Body of pancreas (tissue), 4 donors: ENCODE results near the gene PPP1R1B. TPM values are rescaled to one million over a fixed set of nuclear protein-coding genes. Genes with fewer than 3 reads are reported as not detected.

ENCODE experiments used
- ATAC-seq: fragments of 150-250 bp; one replicate; pipeline ENCODE4 v1.9.1; 2016
- DNase-seq, 4 donors: peaks; one replicate each; pipeline ENCODE4 v3.0.0-alpha.2; 2019
- H3K27ac ChIP-seq, 4 donors: fragments of 200-600 bp; sonication (generic); 1 replicate in 3 of 4; 2 replicates in 1 of 4; pipeline versions ENCODE4 v1.5.1 to v1.6.1; 2016 to 2019; ENCODE audit warnings: mild to moderate bottlenecking in 1 of 4, mixed read lengths in 1 of 4, moderate library complexity in 1 of 4
- H3K27me3 ChIP-seq, 2 donors: fragments of 200-600 bp; sonication (generic); one replicate each; pipeline ENCODE4 v1.6.0; 2016; ENCODE audit warnings: mild to moderate bottlenecking in 1 of 2
- H3K36me3 ChIP-seq, 2 donors: fragments of 200-600 bp; sonication (generic); replicated peaks in 1 of 2; 2 replicates each; pipeline ENCODE4 v1.5.1; 2016; ENCODE audit warnings: low read depth in 2 of 2; ENCODE audit not compliant: insufficient read depth in 1 of 2
- H3K4me1 ChIP-seq: fragments of 200-600 bp; sonication (generic); one replicate; pipeline ENCODE4 v1.6.0; 2016
- H3K4me3 ChIP-seq, 2 donors: fragments of 200-600 bp; sonication (generic); 1 replicate in 1 of 2; 2 replicates in 1 of 2; pipeline ENCODE4 v1.5.1; 2016 to 2019
- H3K9me3 ChIP-seq, 3 donors: fragments of 200-600 bp; sonication (generic); 1 replicate in 2 of 3; 2 replicates in 1 of 3; pipeline ENCODE4 v1.5.1; 2016
- POLR2A ChIP-seq, 3 donors: fragments of 450-650 bp; IDR thresholded peaks; one replicate each; pipeline ENCODE4 v1.6.1; 2016; ENCODE audit warnings: antibody characterized with exemption in 3 of 3, mild to moderate bottlenecking in 2 of 3
- WGBS, 2 donors: methylation state at CpG; one replicate each; pipeline ENCODE4 v1.1.5; 2017; 5-methylcytosine and 5-hydroxymethylcytosine counted together
- intact Hi-C: fragments of 100-400 bp; cut with DNase I; formaldehyde crosslinking; loops from one replicate; pipeline ENCODE4 v1.15.1; 2023
- total RNA-seq, 2 donors: library from RNA; depleted of rRNA; stranded (reverse); fragments of >200 nt; gene quantifications; one replicate each; pipeline ENCODE4 v1.1.0, GENCODE V29; 2016
- TF ChIP-seq, protein P1 (sequence below), 7 experiments: fragments of 450-650 bp in 4 of 7; fragments of 200-600 bp in 3 of 7; sonication (generic) in 3 of 7; IDR thresholded peaks; one replicate each; pipeline ENCODE4 v1.5.1; 2016 to 2019; ENCODE audit warnings: antibody characterized with exemption in 7 of 7

Gene PPP1R1B
- total RNA-seq, 2 donors from 2014 or later, result 38.4 to 75.8 TPM

DNA sequence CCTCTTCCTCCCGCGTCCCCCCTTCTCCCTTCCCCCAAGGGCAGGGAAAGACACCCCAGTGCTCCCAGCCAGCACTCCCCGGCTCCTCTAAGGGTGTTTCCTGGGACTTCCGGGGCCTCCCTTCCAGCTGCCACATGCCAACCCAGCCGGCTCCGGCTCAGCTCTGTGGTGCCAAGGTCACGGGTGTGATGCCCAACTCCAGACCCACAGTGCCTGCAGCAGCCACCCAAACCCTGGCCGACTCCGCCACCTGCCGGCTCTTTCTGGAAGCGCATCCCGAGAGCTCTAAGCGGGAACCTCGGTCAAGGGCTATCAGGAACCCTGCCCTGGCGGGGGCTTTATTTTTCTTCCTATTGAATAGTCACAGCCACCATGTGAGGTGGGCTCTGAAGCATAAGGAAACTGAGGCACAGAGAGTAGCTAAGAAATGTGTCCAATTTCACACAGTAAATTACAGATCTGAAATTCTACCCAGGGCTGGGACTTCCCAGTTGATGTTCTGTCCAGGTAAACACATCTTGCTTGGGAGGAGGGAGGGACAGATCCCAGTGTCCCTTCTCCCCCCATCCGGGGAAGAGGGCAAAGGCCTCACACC is 3.3 kb upstream of the PPP1R1B start:
- Histone ChIP-seq H3K27ac (peak overlapping the region; percentile 19 to 69 (median 47)), H3K36me3 (no peaks in the 10 kb centered on the region), H3K4me1 (peaks cover 54% of the 10 kb centered on the region), H3K9me3 (no peaks in the 10 kb centered on the region), H3K27me3 (peaks cover 0 to 11% of the 10 kb centered on the region in 2 donors), H3K4me3 (no peak overlapping the region)
- peak in 1 of 3 donors; percentile 17 for TF ChIP-seq POLR2A (IDR thresholded peaks at IDR 0.05)
- TF ChIP-seq, protein P1, sequence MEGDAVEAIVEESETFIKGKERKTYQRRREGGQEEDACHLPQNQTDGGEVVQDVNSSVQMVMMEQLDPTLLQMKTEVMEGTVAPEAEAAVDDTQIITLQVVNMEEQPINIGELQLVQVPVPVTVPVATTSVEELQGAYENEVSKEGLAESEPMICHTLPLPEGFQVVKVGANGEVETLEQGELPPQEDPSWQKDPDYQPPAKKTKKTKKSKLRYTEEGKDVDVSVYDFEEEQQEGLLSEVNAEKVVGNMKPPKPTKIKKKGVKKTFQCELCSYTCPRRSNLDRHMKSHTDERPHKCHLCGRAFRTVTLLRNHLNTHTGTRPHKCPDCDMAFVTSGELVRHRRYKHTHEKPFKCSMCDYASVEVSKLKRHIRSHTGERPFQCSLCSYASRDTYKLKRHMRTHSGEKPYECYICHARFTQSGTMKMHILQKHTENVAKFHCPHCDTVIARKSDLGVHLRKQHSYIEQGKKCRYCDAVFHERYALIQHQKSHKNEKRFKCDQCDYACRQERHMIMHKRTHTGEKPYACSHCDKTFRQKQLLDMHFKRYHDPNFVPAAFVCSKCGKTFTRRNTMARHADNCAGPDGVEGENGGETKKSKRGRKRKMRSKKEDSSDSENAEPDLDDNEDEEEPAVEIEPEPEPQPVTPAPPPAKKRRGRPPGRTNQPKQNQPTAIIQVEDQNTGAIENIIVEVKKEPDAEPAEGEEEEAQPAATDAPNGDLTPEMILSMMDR (IDR thresholded peaks at IDR 0.05), result peak; percentile 89 to 97 (median 95)
- peak; percentile 82 for ATAC-seq
- intact Hi-C loops, result loop anchor here (5.0 kb wide), 1 partner anchor 71 kb away; no protein-coding TSS in a partner anchor
- WGBS, 2 donors, result 2 to 8% methylated on average over 12 to 16 of the region's 16 CpGs
- peak; percentile 95 to 97 (median 96) for DNase-seq

DNA sequence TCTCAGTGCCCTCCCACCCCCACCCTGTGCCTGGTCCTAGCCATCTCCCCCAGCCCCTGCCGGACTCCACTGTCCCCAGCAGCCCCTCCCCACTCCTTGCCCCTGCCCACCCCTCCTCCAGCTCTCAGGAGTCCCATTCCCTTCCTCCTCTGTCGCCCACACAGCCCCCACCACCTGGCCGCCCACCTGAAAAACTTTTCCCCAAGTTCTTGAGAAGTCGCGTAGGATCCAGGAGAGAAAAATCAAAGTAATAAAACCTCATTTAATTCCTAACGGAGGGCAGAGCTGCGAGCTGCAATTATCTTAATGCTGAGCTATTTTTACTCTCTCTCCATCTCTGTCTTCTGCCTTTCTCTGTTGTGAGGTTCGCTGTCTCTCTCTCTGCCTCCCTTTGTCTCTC is 2.4 kb upstream of the PPP1R1B start:
- intact Hi-C loops, result loop anchor here (5.0 kb wide), 1 partner anchor 72 kb away; no protein-coding TSS in a partner anchor
- Histone ChIP-seq H3K4me1 (peaks cover 57% of the 10 kb centered on the region), H3K27ac (no peak overlapping the region), H3K9me3 (no peaks in the 10 kb centered on the region), H3K36me3 (no peaks in the 10 kb centered on the region), H3K4me3 (no peak overlapping the region), H3K27me3 (peaks cover 0 to 11% of the 10 kb centered on the region in 2 donors)
- ATAC-seq, result no peak
- no peak for TF ChIP-seq POLR2A (IDR thresholded peaks at IDR 0.05)
- TF ChIP-seq, protein P1 (IDR thresholded peaks at IDR 0.05), result no peak
- 65 to 72% methylated on average over 8 of the region's 8 CpGs for WGBS, 2 donors
- no peak for DNase-seq

DNA sequence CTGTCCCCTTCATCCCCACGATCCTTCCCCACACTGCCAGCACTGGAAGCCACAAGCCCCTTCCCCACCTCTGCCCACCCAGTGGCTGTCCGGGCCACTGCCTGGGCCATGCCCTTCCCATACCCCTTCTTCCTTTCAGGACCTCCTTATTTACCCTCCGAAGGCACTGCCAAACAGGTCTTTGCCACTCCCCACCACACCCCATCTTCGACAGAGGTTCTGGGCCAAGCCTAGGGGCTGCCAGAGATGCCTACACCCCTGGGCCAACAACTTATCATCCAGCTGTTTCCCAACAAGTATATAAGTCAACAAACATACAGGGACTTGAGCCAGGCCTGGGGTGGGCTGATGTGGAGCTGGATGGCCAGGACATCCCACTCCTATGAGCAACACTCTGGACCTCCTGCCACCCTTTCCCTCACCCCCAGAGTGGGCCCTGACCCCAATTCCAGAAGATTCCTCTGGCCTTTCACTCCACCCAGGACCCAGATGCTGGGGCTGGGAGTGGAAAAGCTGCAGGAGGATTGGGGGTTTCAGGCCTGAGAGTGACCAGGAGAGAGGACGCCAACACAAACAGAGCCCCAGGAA is 1.5 kb upstream of the PPP1R1B start:
- Histone ChIP-seq H3K27me3 (peaks cover 0 to 11% of the 10 kb centered on the region in 2 donors), H3K4me1 (peaks cover 65% of the 10 kb centered on the region), H3K27ac (peak overlapping the region in 2 of 4 donors; percentile 16 to 70), H3K9me3 (no peaks in the 10 kb centered on the region), H3K4me3 (no peak overlapping the region), H3K36me3 (no peaks in the 10 kb centered on the region)
- TF ChIP-seq, protein P1 (IDR thresholded peaks at IDR 0.05), result no peak
- no peak for TF ChIP-seq POLR2A (IDR thresholded peaks at IDR 0.05)
- 38 to 40% methylated on average over 4 to 5 of the region's 5 CpGs for WGBS, 2 donors
- DNase-seq, result no peak
- ATAC-seq, result no peak
- intact Hi-C loops, result no loop called here

DNA sequence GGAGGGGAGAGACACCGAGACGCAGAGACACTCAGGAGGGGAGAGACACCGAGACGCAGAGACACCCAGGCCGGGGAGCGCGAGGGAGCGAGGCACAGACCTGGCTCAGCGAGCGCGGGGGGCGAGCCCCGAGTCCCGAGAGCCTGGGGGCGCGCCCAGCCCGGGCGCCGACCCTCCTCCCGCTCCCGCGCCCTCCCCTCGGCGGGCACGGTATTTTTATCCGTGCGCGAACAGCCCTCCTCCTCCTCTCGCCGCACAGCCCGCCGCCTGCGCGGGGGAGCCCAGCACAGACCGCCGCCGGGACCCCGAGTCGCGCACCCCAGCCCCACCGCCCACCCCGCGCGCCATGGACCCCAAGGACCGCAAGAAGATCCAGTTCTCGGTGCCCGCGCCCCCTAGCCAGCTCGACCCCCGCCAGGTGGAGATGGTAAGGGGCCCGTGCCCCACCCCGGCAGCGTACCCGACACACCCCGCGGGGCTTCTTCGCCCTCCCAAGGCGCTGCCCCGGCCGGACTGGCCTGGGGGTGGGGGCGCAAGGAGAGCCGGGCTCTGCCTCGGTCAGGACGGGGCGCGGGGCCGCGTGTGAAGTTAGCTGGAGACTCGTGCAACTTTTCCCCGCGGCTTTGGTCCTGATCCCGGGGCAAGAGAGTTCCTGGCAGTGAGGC is 427 bp downstream of the PPP1R1B start:
- WGBS, 2 donors, result 9 to 11% methylated on average over 16 to 52 of the region's 72 CpGs
- H3K27ac ChIP-seq, result peak overlapping the region; percentile 58 to 87 (median 78)

More for the DNA sequence above, 427 bp downstream of the PPP1R1B start:
- Histone ChIP-seq H3K9me3 (no peaks in the 10 kb centered on the region), H3K36me3 (no peaks in the 10 kb centered on the region), H3K27me3 (peaks cover 0 to 11% of the 10 kb centered on the region in 2 donors), H3K4me3 (peak overlapping the region; percentile 2 to 18), H3K4me1 (peaks cover 74% of the 10 kb centered on the region)
- DNase-seq (no peak), ATAC-seq (no peak)
- TF ChIP-seq, protein P1 (IDR thresholded peaks at IDR 0.05), result no peak
- TF ChIP-seq POLR2A (IDR thresholded peaks at IDR 0.05), result no peak
- intact Hi-C loops, result no loop called here
